Subcutaneous adipose tissue (tissue), 4 donors: Measurements from ENCODE around the gene NUCKS1. TPM values are rescaled to one million over a fixed set of nuclear protein-coding genes. Genes with fewer than 3 reads are reported as not detected.

Source experiments
- CTCF ChIP-seq: fragments of 450-650 bp; IDR thresholded peaks from one replicate; pipeline ENCODE4 v1.5.1; 2016; ENCODE audit warnings: low read depth, mild to moderate bottlenecking, control low read depth, antibody characterized with exemption, moderate library complexity
- total RNA-seq, 4 donors: library from RNA; depleted of rRNA; stranded (reverse); fragments of >200 nt; gene quantifications; one replicate each; pipeline ENCODE4 v1.1.0, GENCODE V29; 2016

The NUCKS1 gene
- total RNA-seq, 4 donors from 2014 or later: 60.2 to 111 (median 74.3) TPM

- no peak for TF ChIP-seq CTCF
These were observed 56.5 kb downstream of the NUCKS1 start for GRCh38 chr1:205693421-205693991.

GRCh38 chr1:205692423-205692822 is 57.6 kb downstream of the NUCKS1 start:
- no peak for TF ChIP-seq CTCF

GRCh38 chr1:205690122-205690756 is 59.7 kb downstream of the NUCKS1 start:
- no peak for TF ChIP-seq CTCF

- TF ChIP-seq CTCF: no peak
These were observed 60.5 kb downstream of the NUCKS1 start for GRCh38 chr1:205689479-205689878.

- TF ChIP-seq CTCF: no peak
These were observed 61.6 kb downstream of the NUCKS1 start for GRCh38 chr1:205688171-205689080.

- no peak for TF ChIP-seq CTCF
These were observed 62.7 kb downstream of the NUCKS1 start for GRCh38 chr1:205687242-205687641.

- no peak for TF ChIP-seq CTCF
These were observed 68.6 kb downstream of the NUCKS1 start for GRCh38 chr1:205681364-205681763.
